Effector memory CD4-positive, alpha-beta T cell (primary cell): ENCODE data around the gene PSMD3.

Source experiments
- DNase-seq, 3 donors: peaks; one replicate each; pipeline ENCODE4 v3.0.0-alpha.2; 2020
- H3K27ac ChIP-seq: 2 replicates; pipeline ENCODE4 v1.7.0; 2013; ENCODE audit warnings: mild to moderate bottlenecking, low read length, moderate library complexity; ENCODE audit not compliant: insufficient read depth, poor library complexity, severe bottlenecking
- H3K27me3 ChIP-seq: replicated peaks from 2 replicates; pipeline ENCODE4 v1.7.0; 2013; ENCODE audit warnings: mild to moderate bottlenecking, low read length; ENCODE audit not compliant: insufficient read depth, control insufficient read depth, poor library complexity, severe bottlenecking
- H3K36me3 ChIP-seq: 2 replicates; pipeline ENCODE4 v1.7.0; 2013; ENCODE audit warnings: mild to moderate bottlenecking, low read length, moderate library complexity; ENCODE audit not compliant: control insufficient read depth, insufficient read depth
- H3K4me1 ChIP-seq: 2 replicates; pipeline ENCODE4 v1.7.0; 2013; ENCODE audit warnings: low read length, mild to moderate bottlenecking; ENCODE audit not compliant: control insufficient read depth, insufficient read depth, poor library complexity, severe bottlenecking
- H3K4me3 ChIP-seq: 2 replicates; pipeline ENCODE4 v1.7.0; 2013; ENCODE audit warnings: low read length, low read depth, mild to moderate bottlenecking; ENCODE audit not compliant: insufficient read depth, poor library complexity, severe bottlenecking
- H3K9me3 ChIP-seq: 2 replicates; pipeline ENCODE4 v1.7.0; 2013; ENCODE audit warnings: mild to moderate bottlenecking, low read length, moderate library complexity; ENCODE audit not compliant: control insufficient read depth
- total RNA-seq, 3 donors: gene quantifications; one replicate each; lab custom pipeline; 2026; lab: John Stamatoyannopoulos, UW

PSMD3 gene
- total RNA-seq = 45.0 to 69.5 (median 60.2) reads per million in 3 donors

GRCh38 chr17:39980351-39981206 lies at the start of gene PSMD3:
TSS of gene PSMD3 (plus strand) at chr17:39980807. CDS start at chr17:39980971, 164 bp downstream.
- Histone ChIP-seq H3K4me3 (peak within 1 kb of the TSS; percentile 71), H3K27ac (peak within 1 kb of the TSS; percentile 90), H3K27me3 (no peaks in the 10 kb centered on the region), H3K4me1 (peaks cover 16% of the 10 kb centered on the region), H3K36me3 (peaks cover 19% of the 10 kb centered on the region), H3K9me3 (no peaks in the 10 kb centered on the region)
- DNase-seq = peak; percentile 94 to 98 (median 97)

DNA sequence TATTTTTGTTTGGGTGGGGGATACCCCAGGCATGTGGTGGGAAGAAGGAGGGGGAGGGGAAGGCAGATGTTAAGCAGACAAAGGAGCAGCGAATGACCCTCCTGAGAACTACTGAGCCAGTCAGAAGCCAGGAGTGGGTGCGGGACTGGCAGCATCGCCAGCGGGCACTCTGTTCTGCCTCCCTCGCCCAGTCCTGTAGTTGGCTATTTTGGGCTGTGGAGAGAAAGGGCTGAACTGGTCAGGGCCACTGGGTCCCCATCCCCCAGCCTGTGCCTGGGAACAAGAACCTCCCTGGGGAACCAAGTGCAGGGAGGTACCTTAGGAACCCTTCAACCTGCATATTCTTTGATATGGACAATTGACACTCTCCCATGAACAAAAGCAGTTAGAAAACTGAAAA lies 46.7 kb upstream of the PSMD3 start:
- Histone ChIP-seq H3K9me3 (no peaks in the 10 kb centered on the region), H3K4me1 (no peaks in the 10 kb centered on the region), H3K4me3 (no peak overlapping the region), H3K27me3 (no peaks in the 10 kb centered on the region), H3K36me3 (no peaks in the 10 kb centered on the region), H3K27ac (no peak overlapping the region)
- DNase-seq = no peak

DNA sequence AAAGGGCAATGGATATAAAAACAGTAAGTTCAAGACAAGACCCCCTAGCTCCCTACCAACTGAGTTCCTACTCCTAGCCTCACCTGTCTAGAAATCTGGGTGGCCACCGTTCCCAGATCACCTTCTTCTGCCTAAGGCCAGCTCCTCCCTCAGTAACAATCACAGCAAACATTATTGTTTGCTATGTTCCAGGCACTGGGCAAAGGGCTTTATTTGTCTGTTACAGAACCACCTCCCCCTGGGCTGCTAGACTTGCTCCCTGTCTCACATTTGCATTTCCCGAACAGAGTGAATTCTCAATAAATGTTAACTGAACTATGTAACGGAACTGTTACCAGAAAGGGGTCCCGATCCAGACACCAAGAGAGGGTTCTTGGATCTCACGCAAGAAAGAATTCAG lies 46.3 kb upstream of the PSMD3 start:
- Histone ChIP-seq H3K36me3 (no peaks in the 10 kb centered on the region), H3K27ac (no peak overlapping the region), H3K27me3 (no peaks in the 10 kb centered on the region), H3K4me3 (no peak overlapping the region), H3K4me1 (no peaks in the 10 kb centered on the region), H3K9me3 (no peaks in the 10 kb centered on the region)
- DNase-seq = no peak

- H3K9me3 ChIP-seq = no peaks in the 10 kb centered on the region
- no peak overlapping the region for H3K27ac ChIP-seq
- no peak overlapping the region for H3K4me3 ChIP-seq
- H3K36me3 ChIP-seq = no peaks in the 10 kb centered on the region
- H3K4me1 ChIP-seq = peaks cover 3% of the 10 kb centered on the region
- no peaks in the 10 kb centered on the region for H3K27me3 ChIP-seq
- no peak for DNase-seq
These were observed 44.7 kb upstream of the PSMD3 start for GRCh38 chr17:39935909-39936308.

DNA sequence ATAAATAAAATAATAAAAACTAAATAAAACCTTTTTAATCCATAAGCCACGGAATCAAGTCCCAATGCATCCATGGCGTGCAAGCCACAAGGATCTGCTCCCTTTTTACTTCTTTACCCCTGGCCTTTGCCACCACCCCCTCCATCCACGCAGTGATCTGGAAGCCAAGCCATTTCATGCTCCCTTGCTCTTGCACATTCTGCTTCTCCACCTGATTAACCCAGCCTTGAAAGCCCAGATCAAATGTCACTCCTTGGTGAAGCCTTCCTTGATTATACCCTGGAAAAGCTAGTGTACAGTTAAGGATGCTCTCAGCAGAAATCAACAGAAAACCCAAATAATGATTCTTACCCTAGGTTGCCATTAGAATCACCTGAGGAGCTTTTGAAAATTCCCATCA lies 43.2 kb upstream of the PSMD3 start:
- peaks cover 3% of the 10 kb centered on the region for H3K4me1 ChIP-seq
- no peak for DNase-seq

DNA sequence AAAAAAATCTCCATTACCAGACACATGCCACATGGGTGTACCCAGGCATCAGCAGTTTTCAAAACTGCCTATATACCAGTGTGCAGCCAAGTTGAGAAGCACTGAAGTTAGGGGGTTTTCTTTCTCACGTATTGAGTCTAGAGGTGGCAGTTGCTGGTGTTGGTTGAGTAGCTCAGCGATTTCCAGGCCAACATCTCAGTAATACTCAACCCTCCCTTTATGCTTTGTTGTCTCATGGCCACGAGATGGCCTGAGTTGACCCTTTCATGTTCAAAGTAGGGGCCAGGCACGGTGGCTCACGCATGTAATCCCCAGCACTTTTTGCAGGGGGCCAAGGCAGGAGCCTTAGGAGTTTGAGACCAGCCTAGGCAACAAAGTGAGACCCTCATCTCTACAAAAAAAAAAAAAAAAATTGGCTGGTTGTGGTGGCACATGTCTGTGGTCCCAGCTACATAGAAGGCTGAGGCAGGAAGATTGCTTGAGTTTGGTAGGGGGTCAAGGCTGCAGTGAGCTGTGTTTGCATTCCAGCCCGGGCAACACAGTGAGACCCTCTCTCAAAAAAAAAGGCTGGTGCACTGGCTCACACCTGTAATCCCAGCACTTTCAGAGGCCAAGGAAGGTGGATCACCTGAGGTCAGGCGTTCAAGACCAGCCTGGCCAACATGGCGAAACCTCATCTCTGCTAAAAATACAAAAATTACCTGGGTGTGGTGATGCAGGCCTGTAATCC lies 42.3 kb upstream of the PSMD3 start:
- no peak for DNase-seq
- Histone ChIP-seq H3K4me3 (no peak overlapping the region), H3K27ac (no peak overlapping the region)

More for the DNA sequence above, 43.2 kb upstream of the PSMD3 start:
- Histone ChIP-seq H3K36me3 (no peaks in the 10 kb centered on the region), H3K27me3 (no peaks in the 10 kb centered on the region), H3K4me3 (no peak overlapping the region), H3K9me3 (no peaks in the 10 kb centered on the region), H3K27ac (no peak overlapping the region)

DNA sequence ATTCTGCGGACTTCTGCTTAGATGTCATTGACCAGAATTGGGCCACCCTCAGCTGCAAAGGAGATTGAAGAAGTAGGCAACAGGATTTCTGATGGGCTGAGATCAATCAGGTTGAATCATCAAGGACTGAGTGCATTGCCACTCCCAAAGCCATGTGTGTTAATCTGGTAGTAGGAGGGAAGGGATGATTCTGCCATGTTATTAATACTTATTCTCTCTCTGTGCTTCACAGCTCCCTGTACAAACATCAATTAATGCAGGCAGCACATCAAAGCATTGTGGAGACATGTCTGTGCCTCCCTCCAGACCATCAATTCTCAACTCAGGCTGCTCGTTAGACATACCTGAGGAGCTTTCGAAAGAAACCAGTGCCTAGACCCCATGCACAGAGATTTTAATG lies 41.5 kb upstream of the PSMD3 start:
- Histone ChIP-seq H3K27me3 (no peaks in the 10 kb centered on the region), H3K27ac (no peak overlapping the region), H3K4me1 (peaks cover 3% of the 10 kb centered on the region), H3K4me3 (no peak overlapping the region), H3K9me3 (no peaks in the 10 kb centered on the region), H3K36me3 (no peaks in the 10 kb centered on the region)
- no peak for DNase-seq

More for the DNA sequence above, 42.3 kb upstream of the PSMD3 start:
- no peaks in the 10 kb centered on the region for H3K36me3 ChIP-seq
- H3K4me1 ChIP-seq = peaks cover 3% of the 10 kb centered on the region
- no peaks in the 10 kb centered on the region for H3K27me3 ChIP-seq
- H3K9me3 ChIP-seq = no peaks in the 10 kb centered on the region

DNA sequence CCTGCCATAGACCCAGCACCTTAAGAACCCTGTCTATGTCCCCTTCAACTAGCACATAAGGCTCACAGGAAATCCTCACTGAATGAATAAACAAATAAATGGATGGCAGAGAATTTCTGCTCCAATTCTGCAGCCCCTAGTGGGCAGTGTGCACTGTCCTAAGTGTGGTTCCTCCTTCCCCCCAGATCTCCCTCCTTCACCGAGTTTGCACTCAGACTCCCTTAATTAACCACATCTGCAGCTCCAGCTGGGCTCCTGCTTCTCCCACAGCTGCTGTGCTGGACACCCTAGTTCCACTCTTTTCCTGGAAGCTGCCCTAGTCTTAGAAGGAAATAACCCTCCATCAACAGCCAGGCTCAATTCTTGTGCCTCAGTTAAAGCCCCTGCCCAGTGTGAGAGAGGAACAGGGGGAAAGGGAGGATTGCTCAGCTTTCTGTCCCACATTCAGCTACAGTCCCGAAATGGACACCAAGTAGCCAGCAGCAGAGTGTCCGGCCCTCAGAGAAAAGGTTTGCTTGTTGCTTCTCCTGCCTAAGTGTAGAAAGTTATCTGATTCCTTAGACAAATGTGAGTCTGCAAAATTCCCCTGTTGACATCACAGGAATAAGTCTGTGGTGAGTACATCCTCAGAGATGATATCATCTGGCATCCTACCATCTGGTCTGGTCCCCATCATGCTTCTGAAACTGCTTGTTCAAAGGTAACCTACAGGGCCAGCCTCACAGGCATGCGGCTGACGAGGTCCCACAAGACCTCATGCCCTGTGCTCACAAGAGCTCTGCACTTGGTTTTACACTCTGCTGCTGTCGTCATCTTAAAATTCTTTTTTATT lies 40.8 kb upstream of the PSMD3 start:
- DNase-seq = peak; percentile 15 to 27 (median 19)
- H3K4me1 ChIP-seq = peaks cover 3% of the 10 kb centered on the region
- H3K4me3 ChIP-seq = no peak overlapping the region
- no peaks in the 10 kb centered on the region for H3K9me3 ChIP-seq
- H3K27me3 ChIP-seq = no peaks in the 10 kb centered on the region
- no peaks in the 10 kb centered on the region for H3K36me3 ChIP-seq
- H3K27ac ChIP-seq = no peak overlapping the region

DNA sequence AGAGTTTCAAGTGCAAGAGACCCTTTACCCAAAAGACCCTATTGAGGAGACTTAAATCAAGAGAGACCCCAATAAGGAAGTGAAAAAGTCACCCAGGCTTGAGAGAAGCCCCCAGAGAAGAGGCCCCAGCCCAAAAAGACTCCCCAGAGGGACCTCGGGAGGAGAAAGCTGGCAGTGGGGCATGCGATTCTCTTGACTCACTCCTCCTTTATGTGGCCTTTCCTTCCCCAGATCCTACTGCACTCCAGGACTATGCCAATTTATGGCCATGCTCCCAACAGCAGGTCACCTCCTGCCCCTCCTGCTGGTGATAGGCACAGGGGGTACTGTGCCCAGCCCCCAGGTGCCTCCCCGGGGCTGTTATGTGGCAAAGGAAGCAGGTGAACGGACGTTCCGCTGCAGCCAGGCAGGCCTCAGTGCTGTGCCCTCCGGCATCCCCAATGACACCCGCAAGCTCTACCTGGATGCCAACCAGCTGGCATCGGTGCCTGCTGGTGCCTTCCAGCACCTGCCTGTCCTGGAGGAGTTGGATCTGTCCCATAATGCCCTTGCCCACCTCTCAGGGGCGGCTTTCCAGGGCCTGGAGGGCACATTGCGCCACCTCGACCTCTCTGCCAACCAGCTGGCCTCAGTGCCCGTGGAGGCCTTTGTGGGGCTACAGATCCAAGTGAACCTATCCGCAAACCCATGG lies 36.8 kb upstream of the PSMD3 start:
- no peak for DNase-seq
- Histone ChIP-seq H3K27me3 (no peaks in the 10 kb centered on the region), H3K36me3 (no peaks in the 10 kb centered on the region), H3K27ac (no peak overlapping the region), H3K4me3 (no peak overlapping the region), H3K9me3 (no peaks in the 10 kb centered on the region), H3K4me1 (peaks cover 3% of the 10 kb centered on the region)
